ENCODE measurements around the gene TEKT3.

TEKT3 gene

DNA sequence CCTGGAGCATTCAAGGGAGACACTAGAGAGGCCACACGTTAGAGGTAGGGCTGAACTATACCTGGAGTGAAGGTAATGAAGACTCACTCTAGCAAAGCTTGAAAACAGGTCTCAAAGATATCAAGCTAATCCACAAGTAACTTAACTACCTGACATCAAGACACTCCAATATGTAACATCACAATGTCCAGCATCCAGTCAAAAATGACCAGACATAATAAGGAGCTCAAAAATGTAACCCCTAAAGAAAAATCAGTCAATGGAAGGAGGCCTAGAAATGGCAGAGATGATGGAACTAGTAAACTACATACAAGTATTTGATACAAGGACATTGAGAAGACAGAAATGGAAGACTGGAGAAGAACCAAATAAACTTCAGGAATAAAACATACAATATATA is 6.0 kb downstream of the TEKT3 start:
- no peak overlapping the region for H3K9ac ChIP-seq (ENCODE audit: low read depth, low read length)
- H3K9me3 ChIP-seq (ENCODE audit: control insufficient read depth, insufficient read depth, low read length), result no peaks in the 10 kb centered on the region; the same call in 1 of the 2 replicates
- H3K4me1 ChIP-seq (ENCODE audit: insufficient read depth, low read length), result peaks cover 10% of the 10 kb centered on the region; the same call in 1 of the 2 replicates
- no peaks in the 10 kb centered on the region for H3K36me3 ChIP-seq (ENCODE audit: insufficient read depth, low read length)

DNA sequence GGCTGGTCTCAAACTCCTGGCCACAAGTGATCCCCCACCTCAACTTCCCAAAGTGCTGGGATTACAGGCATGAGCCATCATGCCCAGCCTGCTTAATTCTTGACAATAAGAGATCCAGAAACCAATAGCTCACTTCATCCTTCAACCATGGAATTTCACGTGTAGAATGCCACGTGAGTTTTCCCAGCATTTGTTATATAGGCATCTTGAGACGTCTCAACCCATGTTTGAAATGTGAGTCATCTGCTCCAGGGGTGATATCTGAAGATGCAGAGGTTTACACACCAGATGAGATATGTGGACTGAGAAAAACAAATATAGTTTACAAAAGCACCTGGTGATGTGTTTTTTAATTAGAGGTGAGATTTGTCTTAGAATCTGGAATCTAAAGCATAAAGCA is 7.1 kb downstream of the TEKT3 start:
- Histone ChIP-seq H3K9ac (ENCODE audit: low read depth, low read length) (no peak overlapping the region), H3K36me3 (ENCODE audit: insufficient read depth, low read length) (no peaks in the 10 kb centered on the region), H3K9me3 (ENCODE audit: control insufficient read depth, insufficient read depth, low read length) (no peaks in the 10 kb centered on the region; the same call in 1 of the 2 replicates), H3K4me1 (ENCODE audit: insufficient read depth, low read length) (peaks cover 10% of the 10 kb centered on the region; the same call in 1 of the 2 replicates)

GRCh38 chr17:15332338-15332737 is 9.1 kb downstream of the TEKT3 start:
- H3K36me3 ChIP-seq (ENCODE audit: insufficient read depth, low read length), result no peaks in the 10 kb centered on the region
- peaks cover 10% of the 10 kb centered on the region; the same call in 1 of the 2 replicates for H3K4me1 ChIP-seq (ENCODE audit: insufficient read depth, low read length)
- no peaks in the 10 kb centered on the region; the same call in 1 of the 2 replicates for H3K9me3 ChIP-seq (ENCODE audit: control insufficient read depth, insufficient read depth, low read length)
- H3K9ac ChIP-seq (ENCODE audit: low read depth, low read length), result no peak overlapping the region; the same call in 1 of the 2 replicates

DNA sequence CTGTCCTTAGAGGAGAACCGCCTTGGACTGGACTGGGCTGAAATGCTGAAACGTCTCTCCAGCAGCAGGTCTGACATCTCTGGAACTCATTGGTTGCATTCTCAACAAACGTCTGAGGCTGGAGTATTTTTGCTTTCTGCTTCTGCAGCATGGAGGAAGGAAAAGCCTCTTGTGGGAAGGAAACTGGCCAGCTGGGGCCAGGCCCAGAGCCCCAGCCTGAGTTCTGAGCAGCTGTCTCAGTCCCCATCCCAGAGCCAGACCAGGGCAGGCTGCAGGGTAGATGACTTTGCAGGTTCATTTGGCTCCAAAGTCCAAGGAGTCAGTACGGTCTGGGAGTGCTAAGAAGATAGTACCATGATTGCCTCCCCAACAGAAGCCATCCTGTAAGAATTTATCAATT is 18.3 kb downstream of the TEKT3 start:
- Histone ChIP-seq H3K36me3 (ENCODE audit: insufficient read depth, low read length) (no peaks in the 10 kb centered on the region), H3K4me1 (ENCODE audit: insufficient read depth, low read length) (no peaks in the 10 kb centered on the region), H3K9ac (ENCODE audit: low read depth, low read length) (no peak overlapping the region), H3K9me3 (ENCODE audit: control insufficient read depth, insufficient read depth, low read length) (no peaks in the 10 kb centered on the region)

- H3K9ac ChIP-seq (ENCODE audit: low read depth, low read length), result no peak overlapping the region
- no peaks in the 10 kb centered on the region for H3K4me1 ChIP-seq (ENCODE audit: insufficient read depth, low read length)
- H3K36me3 ChIP-seq (ENCODE audit: insufficient read depth, low read length), result no peaks in the 10 kb centered on the region
- no peaks in the 10 kb centered on the region for H3K9me3 ChIP-seq (ENCODE audit: control insufficient read depth, insufficient read depth, low read length)
Measured at GRCh38 chr17:15321556-15322251, 19.7 kb downstream of the TEKT3 start.

DNA sequence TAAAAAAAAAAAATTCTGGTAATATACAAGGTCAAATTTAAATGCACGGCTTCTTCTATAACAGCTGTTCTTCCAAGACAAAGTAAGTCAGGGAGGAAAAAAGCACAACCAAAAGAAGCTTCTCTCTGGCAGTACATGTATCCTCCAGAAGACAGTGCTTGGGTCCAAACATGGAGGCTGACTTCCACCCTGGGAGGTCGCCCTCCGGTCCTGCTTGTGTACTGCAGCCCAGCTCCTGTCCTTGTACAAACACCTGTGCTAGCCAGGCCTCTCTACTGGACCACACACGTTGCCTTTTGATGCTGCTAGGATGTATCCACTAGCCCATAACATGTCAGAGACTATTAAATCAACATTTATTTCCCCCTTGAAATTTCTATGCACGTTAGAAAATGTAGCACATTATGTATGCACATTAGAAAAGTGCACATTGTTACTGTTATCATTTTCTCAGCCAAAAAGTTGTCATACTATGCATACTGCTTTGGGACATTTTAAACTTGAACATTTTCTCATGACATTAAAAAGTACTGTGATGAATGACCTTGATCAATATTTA is 21.9 kb downstream of the TEKT3 start:
- H3K36me3 ChIP-seq (ENCODE audit: insufficient read depth, low read length), result no peaks in the 10 kb centered on the region
- H3K4me1 ChIP-seq (ENCODE audit: insufficient read depth, low read length), result no peaks in the 10 kb centered on the region
- H3K9me3 ChIP-seq (ENCODE audit: control insufficient read depth, insufficient read depth, low read length), result no peaks in the 10 kb centered on the region
- H3K9ac ChIP-seq (ENCODE audit: low read depth, low read length), result no peak overlapping the region

DNA sequence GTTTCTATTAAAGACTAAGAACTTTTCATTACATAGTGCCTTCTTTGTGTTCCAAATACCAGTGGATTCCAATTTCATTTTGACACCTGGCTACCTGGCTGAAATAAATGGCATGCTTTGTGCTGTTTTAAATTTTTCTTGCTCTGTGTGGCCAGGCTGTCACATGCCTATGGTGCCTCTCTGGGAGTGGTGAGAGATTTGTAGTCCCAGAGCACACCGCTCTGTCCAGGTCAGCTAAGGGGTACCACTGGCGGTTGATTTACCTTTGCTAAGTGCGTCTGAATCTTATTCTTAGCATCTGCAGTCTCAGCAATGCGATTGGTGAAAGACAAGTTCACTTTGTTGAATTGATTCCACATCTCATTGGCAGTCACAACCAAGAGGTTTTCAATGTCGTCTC is 29.4 kb downstream of the TEKT3 start:
- H3K9ac ChIP-seq (ENCODE audit: low read depth, low read length), result no peak overlapping the region
- no peaks in the 10 kb centered on the region for H3K4me1 ChIP-seq (ENCODE audit: insufficient read depth, low read length)
- H3K9me3 ChIP-seq (ENCODE audit: control insufficient read depth, insufficient read depth, low read length), result 0 out of 2 replicates have a peak, but pooled peaks cover 3% of the 10 kb centered on the region
- H3K36me3 ChIP-seq (ENCODE audit: insufficient read depth, low read length), result no peaks in the 10 kb centered on the region

DNA sequence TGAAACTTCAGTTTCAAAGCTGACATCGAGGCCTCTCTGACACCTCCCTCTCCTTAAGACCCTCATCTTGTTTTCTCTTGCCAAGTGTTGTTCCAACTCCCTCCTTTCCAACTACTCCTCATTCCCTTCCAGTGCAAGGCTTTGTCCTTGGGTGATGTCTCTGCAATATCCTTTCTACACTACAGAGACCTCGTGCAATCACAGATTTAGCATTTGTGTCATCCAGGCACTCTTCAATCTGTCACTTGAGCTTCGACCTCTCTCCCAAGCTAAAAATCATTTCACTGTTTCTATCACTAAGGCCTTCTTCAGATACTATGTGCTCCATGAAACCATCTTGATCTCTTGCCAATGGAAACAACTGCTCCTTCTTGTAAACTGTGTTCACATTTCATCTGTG is 31.6 kb downstream of the TEKT3 start:
- H3K36me3 ChIP-seq (ENCODE audit: insufficient read depth, low read length), result no peaks in the 10 kb centered on the region
- no peak overlapping the region for H3K9ac ChIP-seq (ENCODE audit: low read depth, low read length)
- 0 out of 2 replicates have a peak, but pooled peaks cover 3% of the 10 kb centered on the region for H3K9me3 ChIP-seq (ENCODE audit: control insufficient read depth, insufficient read depth, low read length)
- H3K4me1 ChIP-seq (ENCODE audit: insufficient read depth, low read length), result no peaks in the 10 kb centered on the region

- Histone ChIP-seq H3K36me3 (ENCODE audit: insufficient read depth, low read length) (no peaks in the 10 kb centered on the region), H3K4me1 (ENCODE audit: insufficient read depth, low read length) (no peaks in the 10 kb centered on the region), H3K9ac (ENCODE audit: low read depth, low read length) (no peak overlapping the region), H3K9me3 (ENCODE audit: control insufficient read depth, insufficient read depth, low read length) (0 out of 2 replicates have a peak, but pooled peaks cover 3% of the 10 kb centered on the region)
Measured at GRCh38 chr17:15309236-15309635, 32.2 kb downstream of the TEKT3 start.

GRCh38 chr17:15308758-15309157 is 32.6 kb downstream of the TEKT3 start:
- no peaks in the 10 kb centered on the region for H3K4me1 ChIP-seq (ENCODE audit: insufficient read depth, low read length)
- no peak overlapping the region for H3K9ac ChIP-seq (ENCODE audit: low read depth, low read length)
- H3K36me3 ChIP-seq (ENCODE audit: insufficient read depth, low read length), result no peaks in the 10 kb centered on the region
- 0 out of 2 replicates have a peak, but pooled peaks cover 3% of the 10 kb centered on the region for H3K9me3 ChIP-seq (ENCODE audit: control insufficient read depth, insufficient read depth, low read length)

DNA sequence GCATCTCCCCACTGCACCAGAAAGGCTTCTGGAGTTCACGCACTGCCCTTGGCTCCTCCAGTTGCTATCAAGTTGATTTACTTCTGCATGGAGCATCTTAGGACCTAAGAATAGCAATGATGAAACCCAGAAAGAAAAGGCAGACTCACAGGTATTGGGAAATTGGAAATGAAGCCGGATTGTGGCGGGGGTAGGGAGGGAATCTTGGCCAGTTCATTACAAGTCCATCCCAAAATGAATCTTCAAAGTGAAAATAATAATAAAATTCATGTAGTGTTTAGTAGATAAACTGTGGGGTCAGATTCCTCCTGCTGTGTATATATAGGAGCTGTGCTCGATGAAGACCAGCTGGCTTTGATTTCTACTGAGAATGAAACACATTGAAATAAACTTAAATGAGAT is 33.7 kb downstream of the TEKT3 start:
- no peaks in the 10 kb centered on the region for H3K4me1 ChIP-seq (ENCODE audit: insufficient read depth, low read length)
- no peak overlapping the region for H3K9ac ChIP-seq (ENCODE audit: low read depth, low read length)
- 0 out of 2 replicates have a peak, but pooled peaks cover 3% of the 10 kb centered on the region for H3K9me3 ChIP-seq (ENCODE audit: control insufficient read depth, insufficient read depth, low read length)
- H3K36me3 ChIP-seq (ENCODE audit: insufficient read depth, low read length), result no peaks in the 10 kb centered on the region

GRCh38 chr17:15303851-15304250 is 37.5 kb downstream of the TEKT3 start:
- H3K36me3 ChIP-seq (ENCODE audit: insufficient read depth, low read length), result no peaks in the 10 kb centered on the region
- peaks cover 2% of the 10 kb centered on the region; the same call in 1 of the 2 replicates for H3K9me3 ChIP-seq (ENCODE audit: control insufficient read depth, insufficient read depth, low read length)
- no peaks in the 10 kb centered on the region for H3K4me1 ChIP-seq (ENCODE audit: insufficient read depth, low read length)
- H3K9ac ChIP-seq (ENCODE audit: low read depth, low read length), result no peak overlapping the region

DNA sequence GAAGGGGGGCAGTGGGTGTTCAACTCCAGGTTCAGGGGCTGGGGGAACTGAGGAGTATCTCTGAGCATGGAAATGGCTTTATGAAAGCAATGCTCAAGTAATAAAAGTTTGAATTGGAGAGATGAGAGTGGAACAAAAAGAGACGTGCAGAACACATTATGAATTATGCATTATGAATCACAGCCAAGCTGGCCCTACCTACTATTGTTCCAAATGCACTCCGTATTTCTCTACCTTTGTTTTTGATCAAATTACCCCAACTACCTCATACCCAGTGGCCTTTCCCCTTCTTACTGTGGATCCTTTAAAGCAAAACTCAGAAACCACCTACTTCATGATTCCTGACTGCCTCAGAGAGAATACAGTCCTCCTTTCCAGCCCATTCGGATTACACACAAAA is 38.1 kb downstream of the TEKT3 start:
- Histone ChIP-seq H3K9me3 (ENCODE audit: control insufficient read depth, insufficient read depth, low read length) (peaks cover 2% of the 10 kb centered on the region; the same call in 1 of the 2 replicates), H3K9ac (ENCODE audit: low read depth, low read length) (no peak overlapping the region), H3K36me3 (ENCODE audit: insufficient read depth, low read length) (no peaks in the 10 kb centered on the region), H3K4me1 (ENCODE audit: insufficient read depth, low read length) (no peaks in the 10 kb centered on the region)

DNA sequence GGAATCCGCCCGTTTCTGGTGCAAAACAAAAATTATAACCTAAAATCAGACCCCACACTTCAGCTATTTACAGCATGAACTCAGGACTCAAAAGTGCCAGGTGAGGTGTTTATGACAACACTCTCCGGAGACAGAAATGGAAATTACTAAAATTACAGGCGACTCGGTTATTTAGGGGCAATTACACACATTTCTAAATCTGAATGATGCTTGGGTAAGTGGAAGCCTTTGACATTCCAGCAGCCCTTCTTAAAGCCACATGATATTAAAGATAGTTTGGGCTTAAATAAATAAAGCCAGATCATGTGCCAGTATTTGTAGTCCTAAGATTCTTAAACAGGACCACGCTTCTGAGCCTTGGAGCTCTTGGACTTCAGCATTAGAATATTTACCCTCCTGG is 39.6 kb downstream of the TEKT3 start:
- Histone ChIP-seq H3K9me3 (ENCODE audit: control insufficient read depth, insufficient read depth, low read length) (peaks cover 2% of the 10 kb centered on the region; the same call in 1 of the 2 replicates), H3K9ac (ENCODE audit: low read depth, low read length) (no peak overlapping the region), H3K4me1 (ENCODE audit: insufficient read depth, low read length) (no peaks in the 10 kb centered on the region), H3K36me3 (ENCODE audit: insufficient read depth, low read length) (no peaks in the 10 kb centered on the region)

DNA sequence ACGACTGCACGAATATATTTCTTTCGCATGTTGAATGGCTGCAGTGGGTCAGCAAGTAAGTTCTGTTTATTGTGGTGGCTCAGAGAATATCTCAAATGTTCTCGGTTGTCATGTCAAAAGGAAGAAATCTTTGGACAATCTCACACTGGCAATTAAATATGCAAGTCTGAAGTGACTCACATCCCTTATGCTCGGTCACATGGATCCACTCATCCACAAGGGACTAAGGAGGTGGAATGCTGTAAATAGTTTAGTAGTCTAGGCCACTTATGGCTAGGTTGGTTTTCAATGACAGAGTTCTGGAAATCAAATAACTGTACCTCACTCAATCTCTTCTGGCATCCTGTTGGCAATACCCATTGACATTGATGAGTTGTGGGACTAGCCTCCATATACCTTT is 43.2 kb downstream of the TEKT3 start:
- H3K9ac ChIP-seq (ENCODE audit: low read depth, low read length), result no peak overlapping the region
- no peaks in the 10 kb centered on the region for H3K4me1 ChIP-seq (ENCODE audit: insufficient read depth, low read length)
- H3K9me3 ChIP-seq (ENCODE audit: control insufficient read depth, insufficient read depth, low read length), result peaks cover 2% of the 10 kb centered on the region; the same call in 1 of the 2 replicates
- no peaks in the 10 kb centered on the region for H3K36me3 ChIP-seq (ENCODE audit: insufficient read depth, low read length)

All from ES-I3 (cell line).